HepG2 (cell line): ENCODE measurements around the gene NFKBIZ. TPM values are rescaled to one million over a fixed set of nuclear protein-coding genes. Genes with fewer than 3 reads are reported as not detected.
"Not testable (repeated sequence)": the region's sequence is repeated elsewhere in the genome, so short reads cannot be mapped to it uniquely, and the experiment has no call there.

ENCODE experiments used
- ATAC-seq: fragments of 200-7000 bp; cut with Tn5 transposase; 3 replicates; pipeline ENCODE4 v1.9.1; 2020; ENCODE audit warnings: mild to moderate bottlenecking, moderate library complexity
- BruUV-seq: library from RNA; stranded (reverse); fragments of 400-500 nt; replicated peaks from 2 replicates; lab custom pipeline; 2021; lab: Mats Ljungman, UMichigan
- CTCF ChIA-PET: fragments of 300-600 bp; formaldehyde crosslinking; extraction: SDS; loops from one replicate; lab custom pipeline; 2021; ENCODE audit warnings: low total read pairs, inconsistent platforms, low intra/inter-chr PET ratio; lab: Yijun Ruan, JAX
- POLR2A ChIA-PET: fragments of 350-600 bp; sonication (Branson Sonifier 250); formaldehyde crosslinking; loops from one replicate; lab custom pipeline; 2020; ENCODE audit warnings: antibody characterized with exemption, inconsistent platforms; lab: Yijun Ruan, JAX
- DNase-seq: peaks from one replicate; pipeline ENCODE4 v3.0.0-alpha.2; 2015; ENCODE audit warnings: low spot score
- FAIRE-seq: peaks from 3 replicates; lab custom pipeline; 2011; peaks lifted over from hg19 to GRCh38; lab: Jason Lieb, UNC
- H2AFZ ChIP-seq: one replicate; pipeline ENCODE4 v1.6.1; 2011; ENCODE audit warnings: low read length, inconsistent platforms
- H3K27ac ChIP-seq: fragments of 300-600 bp; 3 replicates; pipeline ENCODE4 v1.8.0; 2011; ENCODE audit warnings: mixed run types, mild to moderate bottlenecking, mixed read lengths, low read length, inconsistent platforms; ENCODE audit not compliant: insufficient read depth; ENCODE audit errors: extremely low read length
- H3K27me3 ChIP-seq, 2 experiments: fragments of 200-600 bp in 1 of 2; 2 replicates in 1 of 2; 3 replicates in 1 of 2; pipeline versions ENCODE4 v1.6.0 to v1.8.0; 2011; ENCODE audit warnings: low read length in 2 of 2, mild to moderate bottlenecking in 2 of 2, moderate library complexity in 2 of 2, inconsistent platforms in 1 of 2; ENCODE audit not compliant: insufficient read depth in 2 of 2, control insufficient read depth in 1 of 2
- H3K36me3 ChIP-seq, 2 experiments: fragments of 200-600 bp in 1 of 2; replicated peaks in 1 of 2; 2 replicates in 1 of 2; 3 replicates in 1 of 2; pipeline versions ENCODE4 v1.5.1 to v1.8.0; 2011; ENCODE audit warnings: low read length in 2 of 2, inconsistent platforms in 1 of 2; ENCODE audit not compliant: insufficient read depth in 2 of 2, control insufficient read depth in 1 of 2
- H3K4me1 ChIP-seq: 2 replicates; pipeline ENCODE4 v1.5.1; 2012; ENCODE audit warnings: low read length, inconsistent platforms; ENCODE audit not compliant: insufficient read depth
- H3K4me2 ChIP-seq: 2 replicates; pipeline ENCODE4 v1.6.0; 2011; ENCODE audit warnings: low read depth, low read length, inconsistent platforms
- H3K4me3 ChIP-seq, 3 experiments: fragments of 200-600 bp in 1 of 3; sonication (generic), shearing (Covaris generic) in 1 of 3; replicated peaks in 1 of 3; 2 replicates each; pipeline ENCODE4 v1.5.1; 2011 to 2016; ENCODE audit warnings: low read length in 3 of 3, inconsistent platforms in 2 of 3, low read depth in 2 of 3, mild to moderate bottlenecking in 2 of 3, control low read depth in 1 of 3, mixed read lengths in 1 of 3; ENCODE audit not compliant: insufficient read depth in 1 of 3
- H3K79me2 ChIP-seq: one replicate; pipeline ENCODE4 v1.6.1; 2011; ENCODE audit warnings: low read length, inconsistent platforms; ENCODE audit not compliant: insufficient read depth
- H3K9ac ChIP-seq: 2 replicates; pipeline ENCODE4 v1.6.0; 2011; ENCODE audit warnings: mild to moderate bottlenecking, low read depth, low read length, inconsistent platforms; ENCODE audit not compliant: insufficient read depth
- H3K9me3 ChIP-seq: 2 replicates; pipeline ENCODE4 v1.5.1; 2012; ENCODE audit warnings: mild to moderate bottlenecking, low read length
- H4K20me1 ChIP-seq: 2 replicates; pipeline ENCODE4 v1.6.0; 2011; ENCODE audit warnings: inconsistent platforms, mild to moderate bottlenecking, low read length, moderate library complexity; ENCODE audit not compliant: insufficient read depth
- CCDC6 ChIP-seq: sonication (generic); formaldehyde crosslinking; IDR thresholded peaks from 2 replicates; pipeline ENCODE4 v1.8.1; 2022; ENCODE audit warnings: mild to moderate bottlenecking, missing genetic modification reagents, moderate library complexity
- KAT7 ChIP-seq: IDR thresholded peaks from 2 replicates; pipeline ENCODE4 v1.6.1; 2018; ENCODE audit warnings: borderline replicate concordance, missing compliant biosample characterization
- KDM4B ChIP-seq: sonication (generic); formaldehyde crosslinking; IDR thresholded peaks from 2 replicates; pipeline ENCODE4 v1.4.0; 2020; ENCODE audit warnings: missing genetic modification reagents
- KLF12 ChIP-seq: sonication (generic); formaldehyde crosslinking; IDR thresholded peaks from 2 replicates; pipeline ENCODE4 v1.4.0; 2020; ENCODE audit warnings: missing genetic modification reagents, borderline replicate concordance
- MIER3 ChIP-seq: IDR thresholded peaks from 2 replicates; pipeline ENCODE4 v1.6.1; 2016; ENCODE audit warnings: missing compliant biosample characterization, borderline replicate concordance
- POLR2G ChIP-seq: fragments of 200-400 bp; formaldehyde crosslinking; IDR thresholded peaks from 2 replicates; pipeline ENCODE4 v1.6.1; 2018; ENCODE audit warnings: mild to moderate bottlenecking, low read depth, low read length, moderate library complexity
- SRSF9 ChIP-seq: fragments of 200-400 bp; formaldehyde crosslinking; IDR thresholded peaks from 2 replicates; pipeline ENCODE4 v1.6.1; 2018; ENCODE audit warnings: borderline replicate concordance, mild to moderate bottlenecking, low read depth, low read length; ENCODE audit not compliant: insufficient read depth, poor library complexity, severe bottlenecking
- TIGD3 ChIP-seq: sonication (generic); formaldehyde crosslinking; IDR thresholded peaks from 2 replicates; pipeline ENCODE4 v1.5.1; 2020; ENCODE audit warnings: mild to moderate bottlenecking, missing genetic modification reagents, borderline replicate concordance
- ZGPAT ChIP-seq: IDR thresholded peaks from 2 replicates; pipeline ENCODE4 v1.6.1; 2016; ENCODE audit warnings: mild to moderate bottlenecking
- ZNF549 ChIP-seq: sonication (generic); formaldehyde crosslinking; IDR thresholded peaks from 2 replicates; pipeline ENCODE4 v1.5.0; 2020; ENCODE audit warnings: missing genetic modification reagents
- ZNF83 ChIP-seq: sonication (generic); formaldehyde crosslinking; IDR thresholded peaks from 2 replicates; pipeline ENCODE4 v1.4.0; 2020; ENCODE audit warnings: missing genetic modification reagents, mild to moderate bottlenecking, borderline replicate concordance
- ZNF850 ChIP-seq: sonication (generic); formaldehyde crosslinking; conservative IDR thresholded peaks from 2 replicates; pipeline ENCODE4 v1.9.0; 2021; ENCODE audit warnings: mild to moderate bottlenecking, missing genetic modification reagents
- WGBS: methylation state at CpG from one replicate; pipeline ENCODE4 v1.1.6; 2017; ENCODE audit warnings: low lambda C conversion rate; 5-methylcytosine and 5-hydroxymethylcytosine counted together
- in situ Hi-C: cut with HindIII; loops from 2 replicates; pipeline ENCODE4 v1.10.0; 2017; ENCODE audit warnings: low pct_unique_long_range_greater_than_20kb; ENCODE audit not compliant: extremely low pct_ligation_motif_present
- intact Hi-C: fragments of 100-400 bp; cut with micrococcal nuclease; formaldehyde crosslinking; loops from one replicate; pipeline ENCODE4 v1.10.0; 2022; ENCODE audit not compliant: unreplicated experiment
- polyA plus RNA-seq, 8 experiments: library from polyadenylated mRNA; depleted of rRNA in 3 of 8; stranded (reverse) in 7 of 8; unstranded in 1 of 8; fragments of >200 nt; fragmentation: Illumina TruSeq in 4 of 8; extraction: Trizol in 4 of 8; gene quantifications; 2 replicates each; pipeline versions ENCODE4 v1.2.1 to v1.2.3, GENCODE V29; 2011 to 2016; ENCODE audit warnings: low read depth in 4 of 8, missing spikeins in 1 of 8, mixed read lengths in 1 of 8; ENCODE audit not compliant: insufficient read depth in 1 of 8
- total RNA-seq, 5 experiments: library from RNA; depleted of rRNA; stranded (reverse); fragments of >200 nt; fragmentation: Illumina TruSeq; extraction: Trizol; gene quantifications; 2 replicates each; pipeline ENCODE4 v1.2.3, GENCODE V29; 2016; ENCODE audit warnings: low read depth in 1 of 5
- TF ChIP-seq, protein P1 (sequence below): sonication (generic); formaldehyde crosslinking; IDR thresholded peaks from 2 replicates; pipeline ENCODE4 v1.4.0; 2020; ENCODE audit warnings: missing genetic modification reagents

NFKBIZ gene
- total and polyA plus RNA-seq, 2 of the 13 experiments (the other 11 are each of a cell fraction or from before 2014, with no cell fraction given), result 25.9 to 60.6 TPM

- no peak for TF ChIP-seq KAT7 (CRISPR knock-in tag)
- TF ChIP-seq ZNF83 (CRISPR knock-in tag), result no peak
- no peak for TF ChIP-seq MIER3 (CRISPR knock-in tag)
- no peak for TF ChIP-seq TIGD3 (CRISPR knock-in tag)
- no peak for TF ChIP-seq ZNF549 (CRISPR knock-in tag)
- TF ChIP-seq SRSF9, result no peak
- no peak for TF ChIP-seq POLR2G
- no peak for TF ChIP-seq KDM4B
- TF ChIP-seq KLF12 (CRISPR knock-in tag), result no peak
- TF ChIP-seq, protein P1, sequence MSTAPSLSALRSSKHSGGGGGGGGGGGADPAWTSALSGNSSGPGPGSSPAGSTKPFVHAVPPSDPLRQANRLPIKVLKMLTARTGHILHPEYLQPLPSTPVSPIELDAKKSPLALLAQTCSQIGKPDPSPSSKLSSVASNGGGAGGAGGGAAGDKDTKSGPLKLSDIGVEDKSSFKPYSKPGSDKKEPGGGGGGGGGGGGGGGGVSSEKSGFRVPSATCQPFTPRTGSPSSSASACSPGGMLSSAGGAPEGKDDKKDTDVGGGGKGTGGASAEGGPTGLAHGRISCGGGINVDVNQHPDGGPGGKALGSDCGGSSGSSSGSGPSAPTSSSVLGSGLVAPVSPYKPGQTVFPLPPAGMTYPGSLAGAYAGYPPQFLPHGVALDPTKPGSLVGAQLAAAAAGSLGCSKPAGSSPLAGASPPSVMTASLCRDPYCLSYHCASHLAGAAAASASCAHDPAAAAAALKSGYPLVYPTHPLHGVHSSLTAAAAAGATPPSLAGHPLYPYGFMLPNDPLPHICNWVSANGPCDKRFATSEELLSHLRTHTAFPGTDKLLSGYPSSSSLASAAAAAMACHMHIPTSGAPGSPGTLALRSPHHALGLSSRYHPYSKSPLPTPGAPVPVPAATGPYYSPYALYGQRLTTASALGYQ (CRISPR knock-in tag), result no peak
- TF ChIP-seq ZNF850 (CRISPR knock-in tag), result no peak
- TF ChIP-seq CCDC6 (CRISPR knock-in tag), result no peak
- no peak for TF ChIP-seq ZGPAT (CRISPR knock-in tag)
Measured at GRCh38 chr3:101884776-101885175, 35.5 kb downstream of the NFKBIZ start (continued).

- FAIRE-seq, H4K20me1 ChIP-seq, H3K27me3 ChIP-seq, DNase-seq, CTCF ChIA-PET, intact Hi-C loops, ATAC-seq, H3K9me3 ChIP-seq, in situ Hi-C loops, H3K9ac ChIP-seq, H3K27ac ChIP-seq, H3K4me3 ChIP-seq, H3K4me2 ChIP-seq, H3K36me3 ChIP-seq, BruUV-seq, H3K79me2 ChIP-seq, H3K4me1 ChIP-seq, POLR2A ChIA-PET, H2AFZ ChIP-seq: not testable (repeated sequence)
- WGBS, result 69% methylated on average over 3 of the region's 3 CpGs
Measured at GRCh38 chr3:101885584-101885983, 36.3 kb downstream of the NFKBIZ start.
